HepG2 (cell line): ENCODE measurements around the gene CA9. TPM values are rescaled to one million over a fixed set of nuclear protein-coding genes. Genes with fewer than 3 reads are reported as not detected.

Source experiments
- HOXD1 ChIP-seq: sonication (generic); formaldehyde crosslinking; IDR thresholded peaks from 2 replicates; pipeline ENCODE4 v1.5.0; 2020; ENCODE audit warnings: missing genetic modification reagents
- KMT2A ChIP-seq: sonication (generic); formaldehyde crosslinking; IDR thresholded peaks from 2 replicates; pipeline ENCODE4 v1.4.0; 2020; ENCODE audit warnings: missing genetic modification reagents
- MAFF ChIP-seq: IDR thresholded peaks from 2 replicates; pipeline ENCODE4 v1.6.1; 2011; ENCODE audit warnings: low read depth, low read length, improper control_type of control experiment
- MXD4 ChIP-seq: IDR thresholded peaks from 2 replicates; pipeline ENCODE4 v1.6.1; 2016; ENCODE audit warnings: mild to moderate bottlenecking, missing biosample characterization, missing genetic modification reagents
- NR2F6 ChIP-seq, 2 experiments: IDR thresholded peaks; 2 replicates each; pipeline ENCODE4 v1.6.1; 2016; ENCODE audit warnings: antibody characterized with exemption in 1 of 2, mild to moderate bottlenecking in 1 of 2
- SMYD3 ChIP-seq: sonication (generic); formaldehyde crosslinking; IDR thresholded peaks from 2 replicates; pipeline ENCODE4 v1.8.1; 2023; ENCODE audit warnings: mild to moderate bottlenecking, missing genetic modification reagents
- TBX2 ChIP-seq: sonication (generic); formaldehyde crosslinking; IDR thresholded peaks from 2 replicates; pipeline ENCODE4 v1.5.0; 2020; ENCODE audit warnings: missing genetic modification reagents, mild to moderate bottlenecking, borderline replicate concordance
- ZNF354B ChIP-seq: sonication (generic); formaldehyde crosslinking; IDR thresholded peaks from 2 replicates; pipeline ENCODE4 v1.8.0; 2022; ENCODE audit warnings: mild to moderate bottlenecking, missing genetic modification reagents
- ZNF451 ChIP-seq: sonication (generic); formaldehyde crosslinking; IDR thresholded peaks from 2 replicates; pipeline ENCODE4 v1.5.0; 2020; ENCODE audit warnings: mild to moderate bottlenecking, missing genetic modification reagents
- ZNF468 ChIP-seq: sonication (generic); formaldehyde crosslinking; IDR thresholded peaks from 2 replicates; pipeline ENCODE4 v1.8.0; 2022; ENCODE audit warnings: mild to moderate bottlenecking, moderate library complexity, missing genetic modification reagents
- ZNF768 ChIP-seq: sonication (generic); formaldehyde crosslinking; IDR thresholded peaks from 2 replicates; pipeline ENCODE4 v1.4.0; 2020; ENCODE audit warnings: missing genetic modification reagents
- ZNF775 ChIP-seq: sonication (generic); formaldehyde crosslinking; IDR thresholded peaks from 2 replicates; pipeline ENCODE4 v1.4.0; 2020; ENCODE audit warnings: missing genetic modification reagents, mild to moderate bottlenecking, moderate library complexity, borderline replicate concordance
- polyA plus RNA-seq, 8 experiments: library from polyadenylated mRNA; depleted of rRNA in 3 of 8; stranded (reverse) in 7 of 8; unstranded in 1 of 8; fragments of >200 nt; fragmentation: Illumina TruSeq in 4 of 8; extraction: Trizol in 4 of 8; gene quantifications; 2 replicates each; pipeline versions ENCODE4 v1.2.1 to v1.2.3, GENCODE V29; 2011 to 2016; ENCODE audit warnings: low read depth in 4 of 8, missing spikeins in 1 of 8, mixed read lengths in 1 of 8; ENCODE audit not compliant: insufficient read depth in 1 of 8
- total RNA-seq, 5 experiments: library from RNA; depleted of rRNA; stranded (reverse); fragments of >200 nt; fragmentation: Illumina TruSeq; extraction: Trizol; gene quantifications; 2 replicates each; pipeline ENCODE4 v1.2.3, GENCODE V29; 2016; ENCODE audit warnings: low read depth in 1 of 5
- TF ChIP-seq, protein P1 (sequence below): sonication (generic); formaldehyde crosslinking; IDR thresholded peaks from 2 replicates; pipeline ENCODE4 v1.8.0; 2022; ENCODE audit warnings: missing genetic modification reagents, mild to moderate bottlenecking, borderline replicate concordance
- TF ChIP-seq, protein P2 (sequence below): sonication (generic); formaldehyde crosslinking; IDR thresholded peaks from 2 replicates; pipeline ENCODE4 v1.5.0; 2020; ENCODE audit warnings: missing genetic modification reagents
- TF ChIP-seq, protein P3 (sequence below): sonication (generic); formaldehyde crosslinking; IDR thresholded peaks from 2 replicates; pipeline ENCODE4 v1.5.1; 2020; ENCODE audit warnings: mild to moderate bottlenecking, missing genetic modification reagents, moderate library complexity
- TF ChIP-seq, protein P4 (sequence below): sonication (generic); formaldehyde crosslinking; IDR thresholded peaks from 2 replicates; pipeline ENCODE4 v1.9.0; 2021; ENCODE audit warnings: missing genetic modification reagents, mild to moderate bottlenecking, borderline replicate concordance
- TF ChIP-seq, protein P5 (sequence below): sonication (generic); formaldehyde crosslinking; IDR thresholded peaks from 2 replicates; pipeline ENCODE4 v1.5.0; 2020; ENCODE audit warnings: mild to moderate bottlenecking, low read depth, missing genetic modification reagents, borderline replicate concordance
- TF ChIP-seq, protein P6 (sequence below): sonication (generic); formaldehyde crosslinking; IDR thresholded peaks from 2 replicates; pipeline ENCODE4 v1.5.0; 2020; ENCODE audit warnings: missing genetic modification reagents

CA9 gene
- total and polyA plus RNA-seq, 2 of the 13 experiments (the other 11 are each of a cell fraction or from before 2014, with no cell fraction given): 0.13 to 152 TPM

DNA sequence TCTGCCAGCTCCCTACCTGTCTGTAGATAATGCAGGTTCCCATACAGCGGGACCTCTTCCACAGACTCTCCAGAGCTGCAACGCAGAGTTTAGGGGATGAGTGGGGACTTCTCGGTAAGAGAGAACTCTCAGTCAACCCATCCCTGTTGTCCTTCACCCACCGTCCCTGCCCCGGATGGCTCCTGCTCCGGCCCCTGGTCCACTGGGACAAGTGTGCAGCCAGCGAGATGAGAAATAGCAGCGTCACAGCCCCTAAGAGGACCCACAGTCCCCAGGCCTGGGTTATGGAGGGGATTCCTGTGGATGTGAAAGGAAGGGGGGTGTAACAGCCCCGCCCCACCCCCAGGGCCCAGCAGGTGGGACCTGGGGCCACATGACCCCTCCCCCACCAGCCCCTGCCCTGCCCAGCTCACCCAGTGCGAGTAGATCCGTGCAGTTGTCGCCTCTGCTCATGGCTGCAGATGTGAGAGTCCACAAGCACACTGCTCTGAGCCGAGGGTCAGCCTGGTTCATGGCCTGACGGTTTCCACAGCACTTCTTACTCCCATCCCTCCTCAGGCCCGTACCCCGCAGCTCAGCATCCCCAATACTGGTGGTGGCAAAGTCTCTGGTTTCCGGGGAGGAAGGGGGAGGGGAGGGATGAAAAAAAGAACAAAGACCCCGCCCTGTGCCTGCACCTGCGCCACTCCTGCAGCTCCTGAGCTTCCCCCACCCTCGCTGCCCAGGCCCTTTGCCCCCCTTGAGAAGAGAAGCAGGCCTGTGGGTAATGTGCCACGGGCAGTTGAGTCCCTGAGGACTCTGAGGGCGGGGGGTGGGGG, 23.2 kb upstream of the CA9 start, which contains the start of gene SIT1 (continued):
- TF ChIP-seq ZNF451 (CRISPR knock-in tag) (no peak), ZNF775 (no peak), MXD4 (CRISPR knock-in tag) (no peak), ZNF468 (CRISPR knock-in tag) (no peak), MAFF (no peak), SMYD3 (CRISPR knock-in tag) (no peak), NR2F6 (IDR thresholded peaks at IDR 0.05) (no peak), NR2F6 (CRISPR knock-in tag; IDR thresholded peaks at IDR 0.05) (0 out of 2 replicates have a peak, but pooled peaks have one; percentile 14), KMT2A (CRISPR knock-in tag) (no peak), ZNF354B (CRISPR knock-in tag) (no peak), ZNF768 (no peak), TBX2 (CRISPR knock-in tag) (peak; percentile 60; the same call in 1 of the 2 replicates), HOXD1 (no peak)
- TF ChIP-seq, protein P1, sequence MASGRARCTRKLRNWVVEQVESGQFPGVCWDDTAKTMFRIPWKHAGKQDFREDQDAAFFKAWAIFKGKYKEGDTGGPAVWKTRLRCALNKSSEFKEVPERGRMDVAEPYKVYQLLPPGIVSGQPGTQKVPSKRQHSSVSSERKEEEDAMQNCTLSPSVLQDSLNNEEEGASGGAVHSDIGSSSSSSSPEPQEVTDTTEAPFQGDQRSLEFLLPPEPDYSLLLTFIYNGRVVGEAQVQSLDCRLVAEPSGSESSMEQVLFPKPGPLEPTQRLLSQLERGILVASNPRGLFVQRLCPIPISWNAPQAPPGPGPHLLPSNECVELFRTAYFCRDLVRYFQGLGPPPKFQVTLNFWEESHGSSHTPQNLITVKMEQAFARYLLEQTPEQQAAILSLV (CRISPR knock-in tag): no peak
- TF ChIP-seq, protein P2, sequence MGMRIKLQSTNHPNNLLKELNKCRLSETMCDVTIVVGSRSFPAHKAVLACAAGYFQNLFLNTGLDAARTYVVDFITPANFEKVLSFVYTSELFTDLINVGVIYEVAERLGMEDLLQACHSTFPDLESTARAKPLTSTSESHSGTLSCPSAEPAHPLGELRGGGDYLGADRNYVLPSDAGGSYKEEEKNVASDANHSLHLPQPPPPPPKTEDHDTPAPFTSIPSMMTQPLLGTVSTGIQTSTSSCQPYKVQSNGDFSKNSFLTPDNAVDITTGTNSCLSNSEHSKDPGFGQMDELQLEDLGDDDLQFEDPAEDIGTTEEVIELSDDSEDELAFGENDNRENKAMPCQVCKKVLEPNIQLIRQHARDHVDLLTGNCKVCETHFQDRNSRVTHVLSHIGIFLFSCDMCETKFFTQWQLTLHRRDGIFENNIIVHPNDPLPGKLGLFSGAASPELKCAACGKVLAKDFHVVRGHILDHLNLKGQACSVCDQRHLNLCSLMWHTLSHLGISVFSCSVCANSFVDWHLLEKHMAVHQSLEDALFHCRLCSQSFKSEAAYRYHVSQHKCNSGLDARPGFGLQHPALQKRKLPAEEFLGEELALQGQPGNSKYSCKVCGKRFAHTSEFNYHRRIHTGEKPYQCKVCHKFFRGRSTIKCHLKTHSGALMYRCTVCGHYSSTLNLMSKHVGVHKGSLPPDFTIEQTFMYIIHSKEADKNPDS: no peak
- TF ChIP-seq, protein P3, sequence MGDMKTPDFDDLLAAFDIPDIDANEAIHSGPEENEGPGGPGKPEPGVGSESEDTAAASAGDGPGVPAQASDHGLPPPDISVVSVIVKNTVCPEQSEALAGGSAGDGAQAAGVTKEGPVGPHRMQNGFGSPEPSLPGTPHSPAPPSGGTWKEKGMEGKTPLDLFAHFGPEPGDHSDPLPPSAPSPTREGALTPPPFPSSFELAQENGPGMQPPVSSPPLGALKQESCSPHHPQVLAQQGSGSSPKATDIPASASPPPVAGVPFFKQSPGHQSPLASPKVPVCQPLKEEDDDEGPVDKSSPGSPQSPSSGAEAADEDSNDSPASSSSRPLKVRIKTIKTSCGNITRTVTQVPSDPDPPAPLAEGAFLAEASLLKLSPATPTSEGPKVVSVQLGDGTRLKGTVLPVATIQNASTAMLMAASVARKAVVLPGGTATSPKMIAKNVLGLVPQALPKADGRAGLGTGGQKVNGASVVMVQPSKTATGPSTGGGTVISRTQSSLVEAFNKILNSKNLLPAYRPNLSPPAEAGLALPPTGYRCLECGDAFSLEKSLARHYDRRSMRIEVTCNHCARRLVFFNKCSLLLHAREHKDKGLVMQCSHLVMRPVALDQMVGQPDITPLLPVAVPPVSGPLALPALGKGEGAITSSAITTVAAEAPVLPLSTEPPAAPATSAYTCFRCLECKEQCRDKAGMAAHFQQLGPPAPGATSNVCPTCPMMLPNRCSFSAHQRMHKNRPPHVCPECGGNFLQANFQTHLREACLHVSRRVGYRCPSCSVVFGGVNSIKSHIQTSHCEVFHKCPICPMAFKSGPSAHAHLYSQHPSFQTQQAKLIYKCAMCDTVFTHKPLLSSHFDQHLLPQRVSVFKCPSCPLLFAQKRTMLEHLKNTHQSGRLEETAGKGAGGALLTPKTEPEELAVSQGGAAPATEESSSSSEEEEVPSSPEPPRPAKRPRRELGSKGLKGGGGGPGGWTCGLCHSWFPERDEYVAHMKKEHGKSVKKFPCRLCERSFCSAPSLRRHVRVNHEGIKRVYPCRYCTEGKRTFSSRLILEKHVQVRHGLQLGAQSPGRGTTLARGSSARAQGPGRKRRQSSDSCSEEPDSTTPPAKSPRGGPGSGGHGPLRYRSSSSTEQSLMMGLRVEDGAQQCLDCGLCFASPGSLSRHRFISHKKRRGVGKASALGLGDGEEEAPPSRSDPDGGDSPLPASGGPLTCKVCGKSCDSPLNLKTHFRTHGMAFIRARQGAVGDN (CRISPR knock-in tag): peak; percentile 83
- TF ChIP-seq, protein P4, sequence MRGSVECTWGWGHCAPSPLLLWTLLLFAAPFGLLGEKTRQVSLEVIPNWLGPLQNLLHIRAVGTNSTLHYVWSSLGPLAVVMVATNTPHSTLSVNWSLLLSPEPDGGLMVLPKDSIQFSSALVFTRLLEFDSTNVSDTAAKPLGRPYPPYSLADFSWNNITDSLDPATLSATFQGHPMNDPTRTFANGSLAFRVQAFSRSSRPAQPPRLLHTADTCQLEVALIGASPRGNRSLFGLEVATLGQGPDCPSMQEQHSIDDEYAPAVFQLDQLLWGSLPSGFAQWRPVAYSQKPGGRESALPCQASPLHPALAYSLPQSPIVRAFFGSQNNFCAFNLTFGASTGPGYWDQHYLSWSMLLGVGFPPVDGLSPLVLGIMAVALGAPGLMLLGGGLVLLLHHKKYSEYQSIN (CRISPR knock-in tag): no peak
- TF ChIP-seq, protein P5, sequence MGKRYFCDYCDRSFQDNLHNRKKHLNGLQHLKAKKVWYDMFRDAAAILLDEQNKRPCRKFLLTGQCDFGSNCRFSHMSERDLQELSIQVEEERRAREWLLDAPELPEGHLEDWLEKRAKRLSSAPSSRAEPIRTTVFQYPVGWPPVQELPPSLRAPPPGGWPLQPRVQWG (CRISPR knock-in tag): no peak
- TF ChIP-seq, protein P6, sequence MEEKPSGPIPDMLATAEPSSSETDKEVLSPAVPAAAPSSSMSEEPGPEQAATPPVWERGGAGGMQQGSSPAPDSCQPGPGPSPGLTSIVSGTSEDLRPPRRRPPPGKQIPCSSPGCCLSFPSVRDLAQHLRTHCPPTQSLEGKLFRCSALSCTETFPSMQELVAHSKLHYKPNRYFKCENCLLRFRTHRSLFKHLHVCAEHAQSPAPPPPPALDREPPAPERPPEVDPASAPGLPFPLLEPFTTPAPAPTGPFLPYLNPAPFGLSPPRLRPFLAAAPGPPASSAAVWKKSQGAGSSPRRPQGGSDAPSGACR: no peak
